LoVo (cell line): ENCODE measurements around the gene DARS1.

Experiments
- DNase-seq: peaks from one replicate; pipeline ENCODE4 v3.0.0-alpha.2; 2016; ENCODE audit warnings: low spot score

DARS1 gene

GRCh38 chr2:135985018-135985825 lies at the start of gene DARS1:
Gene DARS1, minus strand, starts transcription at chr2:135985626. Its CDS starts 158 bp downstream, at chr2:135985468.
- peak; percentile 92 for DNase-seq

- DNase-seq, result no peak
Measured at GRCh38 chr2:136034629-136035028, 49.2 kb upstream of the DARS1 start.

- no peak for DNase-seq
Measured at GRCh38 chr2:136032817-136033535, 47.5 kb upstream of the DARS1 start.

- no peak for DNase-seq
Measured at GRCh38 chr2:136032192-136032591, 46.8 kb upstream of the DARS1 start.

- no peak for DNase-seq
Measured at GRCh38 chr2:136031711-136032110, 46.3 kb upstream of the DARS1 start.

GRCh38 chr2:136030406-136030805 lies 45.0 kb upstream of the DARS1 start:
- DNase-seq, result no peak

- DNase-seq, result no peak
Measured at GRCh38 chr2:136029149-136029548, 43.7 kb upstream of the DARS1 start.

GRCh38 chr2:136028001-136028400 lies 42.6 kb upstream of the DARS1 start:
- DNase-seq, result no peak

- DNase-seq, result no peak
Measured at GRCh38 chr2:136027112-136027511, 41.7 kb upstream of the DARS1 start.

- DNase-seq, result no peak
Measured at GRCh38 chr2:136025057-136025973, 39.9 kb upstream of the DARS1 start.

- DNase-seq, result no peak
Measured at GRCh38 chr2:136024616-136025015, 39.2 kb upstream of the DARS1 start.

GRCh38 chr2:136024185-136024584 lies 38.8 kb upstream of the DARS1 start:
- no peak for DNase-seq

- no peak for DNase-seq
Measured at GRCh38 chr2:136023416-136023815, 38.0 kb upstream of the DARS1 start.

GRCh38 chr2:136022396-136023146 lies 37.1 kb upstream of the DARS1 start:
- no peak for DNase-seq

GRCh38 chr2:136021976-136022375 lies 36.5 kb upstream of the DARS1 start:
- no peak for DNase-seq

- DNase-seq, result no peak
Measured at GRCh38 chr2:136021406-136021805, 36.0 kb upstream of the DARS1 start.

GRCh38 chr2:136020831-136021230 lies 35.4 kb upstream of the DARS1 start:
- no peak for DNase-seq

- no peak for DNase-seq
Measured at GRCh38 chr2:136019825-136020224, 34.4 kb upstream of the DARS1 start.

GRCh38 chr2:136019306-136019705 lies 33.9 kb upstream of the DARS1 start:
- no peak for DNase-seq

- no peak for DNase-seq
Measured at GRCh38 chr2:136017786-136018185, 32.4 kb upstream of the DARS1 start.

- no peak for DNase-seq
Measured at GRCh38 chr2:136016836-136017235, 31.4 kb upstream of the DARS1 start.

- DNase-seq, result no peak
Measured at GRCh38 chr2:136016427-136016826, 31.0 kb upstream of the DARS1 start.
